OCI-LY7 (cell line): ENCODE results near the gene PHETA2. TPM values are rescaled to one million over a fixed set of nuclear protein-coding genes. Genes with fewer than 3 reads are reported as not detected.

ENCODE experiments used
- BruUV-seq: library from RNA; stranded (reverse); fragments of 400-500 nt; replicated peaks from 2 replicates; lab custom pipeline; 2021; lab: Mats Ljungman, UMichigan
- CTCF ChIA-PET: fragments of 300-600 bp; sonication (Branson Sonifier 250); formaldehyde crosslinking; loops from one replicate; lab custom pipeline; 2022; ENCODE audit warnings: antibody characterized with exemption; ENCODE audit not compliant: unreplicated experiment; lab: Charles Lee
- POLR2A ChIA-PET: fragments of 300-600 bp; sonication (Branson Sonifier 250); formaldehyde crosslinking; loops from one replicate; lab custom pipeline; 2022; ENCODE audit warnings: antibody characterized with exemption; lab: Charles Lee
- DNase-seq: peaks from one replicate; pipeline ENCODE4 v3.0.0-alpha.2; 2015; ENCODE audit warnings: low spot score
- H2AFZ ChIP-seq: fragments of 200-600 bp; sonication (generic), shearing (Covaris generic); 2 replicates; pipeline ENCODE4 v1.6.1; 2014; ENCODE audit warnings: mild to moderate bottlenecking, antibody characterized with exemption, low read length, moderate library complexity
- H3K27ac ChIP-seq: fragments of 200-600 bp; sonication (generic); 2 replicates; pipeline ENCODE4 v1.5.1; 2014; ENCODE audit warnings: mixed run types, low read depth, mild to moderate bottlenecking, moderate library complexity, low read length, inconsistent platforms; ENCODE audit not compliant: poor library complexity, severe bottlenecking
- H3K36me3 ChIP-seq: fragments of 200-600 bp; sonication (generic); 2 replicates; pipeline ENCODE4 v1.6.1; 2014; ENCODE audit warnings: mild to moderate bottlenecking, antibody characterized with exemption, low read length, moderate library complexity, mixed read lengths; ENCODE audit not compliant: insufficient read depth
- H3K4me1 ChIP-seq: fragments of 200-600 bp; sonication (generic); 2 replicates; pipeline ENCODE4 v1.5.1; 2014; ENCODE audit warnings: mild to moderate bottlenecking, low read length; ENCODE audit not compliant: insufficient read depth, poor library complexity, severe bottlenecking
- H3K4me2 ChIP-seq: fragments of 200-600 bp; sonication (generic); 2 replicates; pipeline ENCODE4 v1.6.1; 2014; ENCODE audit warnings: mild to moderate bottlenecking, low read length
- H3K4me3 ChIP-seq: fragments of 200-600 bp; sonication (generic); 2 replicates; pipeline ENCODE4 v1.5.1; 2014; ENCODE audit warnings: mild to moderate bottlenecking, low read depth, low read length; ENCODE audit not compliant: poor library complexity, severe bottlenecking
- H3K79me2 ChIP-seq: fragments of 200-600 bp; sonication (generic); 2 replicates; pipeline ENCODE4 v1.6.1; 2016; ENCODE audit warnings: low read depth, mild to moderate bottlenecking, low read length, moderate library complexity, mixed read lengths; ENCODE audit not compliant: insufficient read depth
- H3K9me2 ChIP-seq: fragments of 200-600 bp; sonication (generic); 2 replicates; pipeline ENCODE4 v1.6.1; 2016; ENCODE audit warnings: mild to moderate bottlenecking, low read length, mixed read lengths; ENCODE audit not compliant: insufficient read depth
- H3K9me3 ChIP-seq: fragments of 200-600 bp; sonication (generic); 2 replicates; pipeline ENCODE4 v1.6.1; 2014; ENCODE audit warnings: mild to moderate bottlenecking, mixed run types, low read length, mixed read lengths
- H4K20me1 ChIP-seq: fragments of 200-600 bp; sonication (generic); 2 replicates; pipeline ENCODE4 v1.6.1; 2014; ENCODE audit warnings: mild to moderate bottlenecking, antibody characterized with exemption, low read length, moderate library complexity, mixed read lengths; ENCODE audit not compliant: insufficient read depth
- CTCF ChIP-seq: fragments of 200-600 bp; sonication (generic); conservative IDR thresholded peaks from 2 replicates; pipeline ENCODE4 v1.5.1; 2014; ENCODE audit warnings: mild to moderate bottlenecking, antibody characterized with exemption, low read length, moderate library complexity, mixed read lengths
- EZH2phosphoT487 ChIP-seq: fragments of 200-600 bp; sonication (generic); IDR thresholded peaks from 2 replicates; pipeline ENCODE4 v1.6.1; 2018; ENCODE audit warnings: low read depth, borderline replicate concordance, mild to moderate bottlenecking, mixed run types, antibody characterized with exemption, low read length, moderate library complexity, mixed read lengths
- intact Hi-C: fragments of 100-400 bp; cut with micrococcal nuclease; formaldehyde crosslinking; loops from one replicate; pipeline ENCODE4 v1.10.0; 2022; ENCODE audit not compliant: unreplicated experiment
- total RNA-seq, 2 experiments: library from RNA; depleted of rRNA in 1 of 2; stranded (reverse); fragments of >200 nt in 1 of 2; shearing (Covaris generic) in 1 of 2; gene quantifications; 2 replicates each; pipeline ENCODE4 v1.2.3, GENCODE V29; 2014 to 2022

The PHETA2 gene
- total RNA-seq, 2 experiments from 2014 or later, result 0.23 TPM; not detected in 1

- H3K4me3 ChIP-seq, result no peak overlapping the region
- H4K20me1 ChIP-seq, result no peaks in the 10 kb centered on the region
- peaks cover 29% of the 10 kb centered on the region for H3K79me2 ChIP-seq
- peaks cover 60% of the 10 kb centered on the region for H3K36me3 ChIP-seq
- H3K9me3 ChIP-seq, result no peaks in the 10 kb centered on the region
- intact Hi-C loops, result no loop called here
- H3K4me2 ChIP-seq, result no peak overlapping the region
- no peaks in the 10 kb centered on the region for H3K9me2 ChIP-seq
- POLR2A ChIA-PET, result interaction anchor here (0.5 kb wide), 1 partner anchor 346 kb away, joined by 3 read pairs; no protein-coding TSS in a partner anchor
- peaks cover 25% of the 10 kb centered on the region for H3K4me1 ChIP-seq
- H3K27ac ChIP-seq, result no peak overlapping the region
- CTCF ChIA-PET, result no interaction called here
- no TSS peak for BruUV-seq
- no peak overlapping the region for H2AFZ ChIP-seq
- no peak for TF ChIP-seq CTCF
- no peak for TF ChIP-seq EZH2phosphoT487
- DNase-seq, result no peak
These were observed 9.1 kb downstream of the PHETA2 start for GRCh38 chr22:42083119-42083518.

GRCh38 chr22:42084874-42085273 is 10.8 kb downstream of the PHETA2 start:
- Histone ChIP-seq H3K9me3 (peaks cover 12% of the 10 kb centered on the region), H3K79me2 (peaks cover 43% of the 10 kb centered on the region), H3K27ac (no peak overlapping the region), H2AFZ (no peak overlapping the region), H3K4me3 (no peak overlapping the region), H3K4me2 (no peak overlapping the region), H3K36me3 (peaks cover 75% of the 10 kb centered on the region), H4K20me1 (no peaks in the 10 kb centered on the region), H3K9me2 (no peaks in the 10 kb centered on the region), H3K4me1 (peaks cover 23% of the 10 kb centered on the region)
- POLR2A ChIA-PET, result interaction anchor here (0.6 to 0.7 kb wide), 2 partner anchors 432 to 456 kb away, joined by 3 to 4 read pairs; no protein-coding TSS in a partner anchor
- no TSS peak for BruUV-seq
- CTCF ChIA-PET, result no interaction called here
- no peak for DNase-seq
- TF ChIP-seq CTCF (no peak), EZH2phosphoT487 (no peak)
- intact Hi-C loops, result no loop called here

GRCh38 chr22:42086051-42086450 is 12.0 kb downstream of the PHETA2 start:
- ChIA-PET CTCF (no interaction called here), POLR2A (no interaction called here)
- Histone ChIP-seq H3K4me1 (peaks cover 18% of the 10 kb centered on the region), H3K4me3 (no peak overlapping the region), H3K36me3 (peaks cover 75% of the 10 kb centered on the region), H3K9me2 (no peaks in the 10 kb centered on the region), H3K4me2 (no peak overlapping the region), H2AFZ (no peak overlapping the region), H3K9me3 (peaks cover 12% of the 10 kb centered on the region), H4K20me1 (no peaks in the 10 kb centered on the region), H3K79me2 (peaks cover 32% of the 10 kb centered on the region), H3K27ac (no peak overlapping the region)
- no TSS peak for BruUV-seq
- DNase-seq, result no peak
- no peak for TF ChIP-seq EZH2phosphoT487
- TF ChIP-seq CTCF, result no peak
- intact Hi-C loops, result no loop called here
